ENCODE results near the gene EPB42. TPM values are rescaled to one million over a fixed set of nuclear protein-coding genes. Genes with fewer than 3 reads are reported as not detected.

EPB42 gene
- total RNA-seq, 1 experiment from 2014 or later: not detected

DNA sequence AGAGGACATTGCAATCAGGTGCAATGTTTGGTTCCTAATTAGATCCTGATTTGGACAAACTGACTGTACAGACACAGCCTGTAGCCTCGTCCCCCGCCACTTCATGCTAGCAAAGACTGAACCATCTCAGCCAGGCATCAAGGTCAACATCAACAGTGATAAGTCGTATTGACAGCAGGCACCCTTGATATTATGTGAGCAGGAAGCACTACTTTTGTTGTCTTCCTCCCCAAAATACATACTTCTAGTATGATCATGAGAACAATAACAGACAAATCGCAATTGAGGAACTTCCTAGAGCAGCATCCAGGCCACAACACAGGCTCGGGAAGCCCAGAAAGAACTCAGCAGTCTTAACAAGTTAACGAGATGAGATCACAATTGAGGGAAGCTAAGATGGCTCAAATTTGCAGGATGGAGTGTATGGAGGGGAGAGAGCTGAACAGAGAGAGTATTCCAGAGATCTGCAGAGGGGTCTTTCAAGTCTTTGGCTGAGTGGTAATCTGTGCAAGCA is 25.5 kb upstream of the EPB42 start:
- Histone ChIP-seq H2AFZ (ENCODE audit: low read length) (no peak overlapping the region), H2BK12ac (ENCODE audit: insufficient read length, low read depth, low read length) (no peak overlapping the region)

More for the DNA sequence above, 25.5 kb upstream of the EPB42 start:
- no peaks in the 10 kb centered on the region for H3K36me3 Mint-ChIP-seq (ENCODE audit: insufficient read depth in 1 of 3, low read depth in 3 of 3)
- no peak overlapping the region for H3K27ac Mint-ChIP-seq
- Histone ChIP-seq H3K4me1 (ENCODE audit: insufficient read depth, low read length) (no peaks in the 10 kb centered on the region), H3K18ac (ENCODE audit: insufficient read length, low read depth, low read length) (no peak overlapping the region), H3K23ac (ENCODE audit: insufficient read length, low read depth, low read length) (no peak overlapping the region), H3K23me2 (ENCODE audit: insufficient read length, low read depth, low read length, poor library complexity, severe bottlenecking) (no peaks in the 10 kb centered on the region), H3T11ph (ENCODE audit: low read length) (no peak overlapping the region), H2BK120ac (ENCODE audit: low read depth, low read length, poor library complexity, severe bottlenecking) (no peak overlapping the region), H3K79me1 (ENCODE audit: insufficient read depth, low read depth, low read length, poor library complexity, severe bottlenecking) (no peaks in the 10 kb centered on the region), H2BK5ac (ENCODE audit: insufficient read length, low read length) (no peak overlapping the region), H3K9me3 (ENCODE audit: control insufficient read depth, low read depth, low read length) (no peaks in the 10 kb centered on the region), H3K4me2 (ENCODE audit: insufficient read depth, insufficient read length, low read length) (no peak overlapping the region), H3K79me2 (ENCODE audit: insufficient read depth, low read length) (no peaks in the 10 kb centered on the region), H2BK20ac (ENCODE audit: low read depth, low read length, poor library complexity, severe bottlenecking) (no peak overlapping the region), H4K5ac (ENCODE audit: insufficient read length, low read depth, low read length) (no peak overlapping the region), H4K91ac (ENCODE audit: insufficient read length, low read depth, low read length) (no peak overlapping the region), H4K20me1 (ENCODE audit: control insufficient read depth, insufficient read depth, insufficient read length) (no peaks in the 10 kb centered on the region), H3K4ac (ENCODE audit: low read depth, low read length) (no peak overlapping the region), H3K9ac (ENCODE audit: extremely low read depth, insufficient read length, low read length) (no peak overlapping the region), H3K27ac (ENCODE audit: insufficient read length, low read depth, low read length) (no peak overlapping the region), H3K56ac (ENCODE audit: insufficient read length, low read depth, low read length) (no peak overlapping the region), H2AK5ac (ENCODE audit: insufficient read length, low read length) (no peak overlapping the region), H4K8ac (replicated peaks; ENCODE audit: insufficient read length, low read depth, low read length) (no peak overlapping the region), H3K14ac (ENCODE audit: insufficient read depth, low read length) (no peak overlapping the region), H3K27me3 (ENCODE audit: insufficient read depth, low read length) (no peaks in the 10 kb centered on the region), H2BK15ac (ENCODE audit: low read depth, low read length) (no peak overlapping the region)
- no peak overlapping the region for H3K4me3 Mint-ChIP-seq
- H3K9me3 Mint-ChIP-seq: no peaks in the 10 kb centered on the region
- DNase-seq: no peak
- WGBS (ENCODE audit: extremely low coverage, insufficient read length, low lambda C conversion rate): no CpG with 5 or more reads among the region's 6 CpGs
- no peak for TF ChIP-seq CTCF (conservative IDR thresholded peaks at IDR 0.05)
- no peaks in the 10 kb centered on the region for H3K4me1 Mint-ChIP-seq
- peaks cover 6% of the 10 kb centered on the region for H3K27me3 Mint-ChIP-seq (ENCODE audit: low read depth)
